ENCODE measurements around the gene CHRNB2. TPM values are rescaled to one million over a fixed set of nuclear protein-coding genes. Genes with fewer than 3 reads are reported as not detected.

The CHRNB2 gene
- total and polyA plus RNA-seq, 2 of the 8 experiments (the other 6 are each of a cell fraction or from before 2014, with no cell fraction given): 3.1 to 4.1 TPM

DNA sequence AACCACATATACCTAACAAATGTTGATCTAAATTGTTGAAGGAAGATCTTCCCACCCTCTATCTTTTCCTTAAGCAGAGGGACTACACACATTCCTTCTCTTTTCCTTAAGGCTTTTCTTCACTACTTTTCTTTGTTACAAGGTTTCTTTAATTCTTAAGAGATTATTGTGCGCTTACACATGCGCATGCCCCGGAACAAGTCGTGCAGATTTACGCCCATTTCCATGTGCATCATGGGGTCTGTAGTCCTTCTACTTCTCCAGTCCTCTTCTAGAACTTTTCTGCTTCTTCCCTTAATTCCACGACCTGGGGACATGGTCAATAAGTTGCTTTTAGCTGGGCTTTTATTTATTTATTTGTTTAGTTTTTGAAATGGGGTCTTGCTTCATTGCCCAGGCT is 1.7 kb upstream of the CHRNB2 start (continued):
- TF ChIP-seq SRF (IDR thresholded peaks at IDR 0.05; ENCODE audit: low read depth, low read length) (no peak), POLR2AphosphoS5 (IDR thresholded peaks at IDR 0.05; ENCODE audit: low read depth, low read length) (no peak), MAFK (IDR thresholded peaks at IDR 0.05; ENCODE audit: low read depth, low read length) (no peak), RXRA (IDR thresholded peaks at IDR 0.05; ENCODE audit: insufficient read depth, low read depth, low read length) (no peak)

Data from H1 (cell line).